ENCODE measurements around the gene B3GALNT2.

Gene B3GALNT2

GRCh38 chr1:235409042-235409820 lies 95.0 kb downstream of the B3GALNT2 start:
- DNase-seq (ENCODE audit: low read depth in 2 of 2): no peak

- DNase-seq (ENCODE audit: low read depth in 2 of 2): no peak
Observed at GRCh38 chr1:235408503-235408960, 95.7 kb downstream of the B3GALNT2 start.

GRCh38 chr1:235407419-235407818 lies 96.8 kb downstream of the B3GALNT2 start:
- no peak for DNase-seq (ENCODE audit: low read depth in 2 of 2)

- no peak for DNase-seq (ENCODE audit: low read depth in 2 of 2)
Observed at GRCh38 chr1:235404190-235404589, 100.1 kb downstream of the B3GALNT2 start.

- DNase-seq (ENCODE audit: low read depth in 2 of 2): no peak
Observed at GRCh38 chr1:235403593-235403992, 100.7 kb downstream of the B3GALNT2 start.

- DNase-seq (ENCODE audit: low read depth in 2 of 2): no peak
Observed at GRCh38 chr1:235402457-235403200, 101.6 kb downstream of the B3GALNT2 start.

- DNase-seq (ENCODE audit: low read depth in 2 of 2): no peak
Observed at GRCh38 chr1:235401251-235401650, 103.0 kb downstream of the B3GALNT2 start.

Data from stimulated activated CD8-positive, alpha-beta memory T cell treated with anti-CD3 and anti-CD28 coated beads, Interleukin-15, amount 100 ng/mL, for 4 hours (primary cell).